ENCODE measurements around the gene SLC22A15. TPM values are rescaled to one million over a fixed set of nuclear protein-coding genes. Genes with fewer than 3 reads are reported as not detected.

SLC22A15 gene
- total and polyA plus RNA-seq, 2 experiments from 2014 or later = 2.7 to 3.8 TPM

GRCh38 chr1:116106646-116107045 is 130.3 kb downstream of the SLC22A15 start:
- no peaks in the 10 kb centered on the region for H3K27me3 Mint-ChIP-seq (ENCODE audit: insufficient read depth, low read depth, poor library complexity)
- H3K4me2 ChIP-seq = no peak overlapping the region
- H3K4me1 Mint-ChIP-seq = peaks cover 3% of the 10 kb centered on the region; the same call in 1 of the 3 replicates
- no peaks in the 10 kb centered on the region for H3K4me1 ChIP-seq (ENCODE audit: insufficient read depth)
- no peak overlapping the region for H3K27ac ChIP-seq (ENCODE audit: low read depth)
- no peaks in the 10 kb centered on the region for H3K36me3 Mint-ChIP-seq (ENCODE audit: low read depth)
- no peaks in the 10 kb centered on the region for H3K27me3 ChIP-seq (ENCODE audit: insufficient read depth)
- TF ChIP-seq EZH2 (IDR thresholded peaks at IDR 0.05; ENCODE audit: low read depth, unreplicated experiment) (no peak), ZNF331 (CRISPR knock-in tag; IDR thresholded peaks at IDR 0.05; ENCODE audit: low read depth) (no peak), EZH2phosphoT487 (IDR thresholded peaks at IDR 0.05; ENCODE audit: unreplicated experiment) (no peak), CREB1 (CRISPR knock-in tag; IDR thresholded peaks at IDR 0.05; ENCODE audit: low read depth) (no peak), POLR2AphosphoS5 (IDR thresholded peaks at IDR 0.05; ENCODE audit: low read depth) (no peak)
- H4K20me1 ChIP-seq (replicated peaks; ENCODE audit: insufficient read depth) = no peaks in the 10 kb centered on the region
- H2AFZ ChIP-seq = no peak overlapping the region
- no peaks in the 10 kb centered on the region for H3K79me2 ChIP-seq (replicated peaks; ENCODE audit: insufficient read depth)
- ATAC-seq = no peak
- no peaks in the 10 kb centered on the region for H3K9me3 Mint-ChIP-seq
- no peaks in the 10 kb centered on the region for H3K36me3 ChIP-seq (ENCODE audit: insufficient read depth)
- 0 out of 2 replicates have a peak, but pooled peaks cover 3% of the 10 kb centered on the region for H3K9me2 ChIP-seq (ENCODE audit: insufficient read depth)
- no peak overlapping the region for H3K27ac Mint-ChIP-seq
- no peaks in the 10 kb centered on the region for H3F3A ChIP-seq (replicated peaks; ENCODE audit: low read depth)
- no peak overlapping the region for H3K4me3 ChIP-seq
- H3K4me3 Mint-ChIP-seq = no peak overlapping the region
- no peak for DNase-seq (ENCODE audit: low spot score)

DNA sequence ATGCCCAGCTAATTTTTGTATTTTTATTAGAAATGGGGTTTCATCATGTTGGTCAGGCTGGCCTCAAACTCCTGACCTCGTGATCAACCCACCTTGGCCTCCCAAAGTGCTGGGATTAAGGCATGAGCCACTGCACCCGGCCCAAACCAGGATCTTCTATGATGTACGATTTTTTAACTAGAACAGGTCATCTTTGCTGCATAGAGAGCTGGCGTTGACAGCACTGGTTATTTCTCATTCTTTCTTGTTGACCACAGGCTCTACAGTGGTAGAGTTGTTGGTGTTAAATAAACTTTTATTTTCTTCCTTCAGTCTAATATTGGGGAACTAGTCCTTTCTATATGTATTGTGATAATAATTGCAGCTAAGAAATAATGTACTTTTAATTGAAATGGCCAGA is 131.1 kb downstream of the SLC22A15 start:
- no peaks in the 10 kb centered on the region for H3K36me3 ChIP-seq (ENCODE audit: insufficient read depth)
- H3K4me3 Mint-ChIP-seq = no peak overlapping the region
- no peaks in the 10 kb centered on the region for H3K27me3 Mint-ChIP-seq (ENCODE audit: insufficient read depth, low read depth, poor library complexity)
- no peak overlapping the region for H3K4me2 ChIP-seq
- 0 out of 2 replicates have a peak, but pooled peaks cover 3% of the 10 kb centered on the region for H3K9me2 ChIP-seq (ENCODE audit: insufficient read depth)
- H3K27ac Mint-ChIP-seq = no peak overlapping the region
- H3K27ac ChIP-seq (ENCODE audit: low read depth) = no peak overlapping the region
- H3K27me3 ChIP-seq (ENCODE audit: insufficient read depth) = no peaks in the 10 kb centered on the region
- TF ChIP-seq ZNF331 (CRISPR knock-in tag; IDR thresholded peaks at IDR 0.05; ENCODE audit: low read depth) = no peak
- no peak for TF ChIP-seq EZH2phosphoT487 (IDR thresholded peaks at IDR 0.05; ENCODE audit: unreplicated experiment)
- TF ChIP-seq, protein P1, sequence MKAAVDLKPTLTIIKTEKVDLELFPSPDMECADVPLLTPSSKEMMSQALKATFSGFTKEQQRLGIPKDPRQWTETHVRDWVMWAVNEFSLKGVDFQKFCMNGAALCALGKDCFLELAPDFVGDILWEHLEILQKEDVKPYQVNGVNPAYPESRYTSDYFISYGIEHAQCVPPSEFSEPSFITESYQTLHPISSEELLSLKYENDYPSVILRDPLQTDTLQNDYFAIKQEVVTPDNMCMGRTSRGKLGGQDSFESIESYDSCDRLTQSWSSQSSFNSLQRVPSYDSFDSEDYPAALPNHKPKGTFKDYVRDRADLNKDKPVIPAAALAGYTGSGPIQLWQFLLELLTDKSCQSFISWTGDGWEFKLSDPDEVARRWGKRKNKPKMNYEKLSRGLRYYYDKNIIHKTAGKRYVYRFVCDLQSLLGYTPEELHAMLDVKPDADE (IDR thresholded peaks at IDR 0.05) = no peak
- no peak for TF ChIP-seq CTCF (conservative IDR thresholded peaks at IDR 0.05; ENCODE audit: low read depth in 2 of 2)
- no peak for TF ChIP-seq REST (IDR thresholded peaks at IDR 0.05; ENCODE audit: unreplicated experiment)
- no peak for TF ChIP-seq EZH2 (IDR thresholded peaks at IDR 0.05; ENCODE audit: low read depth, unreplicated experiment)
- no peak for TF ChIP-seq POLR2AphosphoS5 (IDR thresholded peaks at IDR 0.05; ENCODE audit: low read depth)
- no peaks in the 10 kb centered on the region for H3K79me2 ChIP-seq (replicated peaks; ENCODE audit: insufficient read depth)
- ATAC-seq = no peak
- no peak for DNase-seq (ENCODE audit: low spot score)
- no peaks in the 10 kb centered on the region for H3K4me1 ChIP-seq (ENCODE audit: insufficient read depth)
- H2AFZ ChIP-seq = no peak overlapping the region
- no peaks in the 10 kb centered on the region for H3K9me3 Mint-ChIP-seq
- peaks cover 3% of the 10 kb centered on the region; the same call in 1 of the 3 replicates for H3K4me1 Mint-ChIP-seq
- no peaks in the 10 kb centered on the region for H3K36me3 Mint-ChIP-seq (ENCODE audit: low read depth)
- H3F3A ChIP-seq (replicated peaks; ENCODE audit: low read depth) = no peaks in the 10 kb centered on the region
- no peak overlapping the region for H3K4me3 ChIP-seq
- H4K20me1 ChIP-seq (replicated peaks; ENCODE audit: insufficient read depth) = no peaks in the 10 kb centered on the region

All from GM23338 (cell line).